SK-N-SH (cell line): Measurements from ENCODE around the gene ALDH1L1. TPM values are rescaled to one million over a fixed set of nuclear protein-coding genes. Genes with fewer than 3 reads are reported as not detected.

Experiments used
- CTCF ChIA-PET: fragments of 300-600, 350-600 bp; formaldehyde crosslinking; extraction: SDS; loops from one replicate; lab custom pipeline; 2021; lab: Yijun Ruan, JAX
- POLR2A ChIA-PET: fragments of 350-600 bp; sonication (Branson Sonifier 250); formaldehyde crosslinking; extraction: SDS; loops from one replicate; lab custom pipeline; 2020; ENCODE audit warnings: antibody characterized with exemption, inconsistent platforms; lab: Yijun Ruan, JAX
- DNase-seq: peaks from one replicate; pipeline ENCODE4 v3.0.0; 2012
- H2AFZ ChIP-seq: fragments of 200-600 bp; sonication (generic); 2 replicates; pipeline ENCODE4 v1.8.1; 2016; ENCODE audit warnings: antibody characterized with exemption, mild to moderate bottlenecking, low read depth
- H3F3A ChIP-seq: fragments of 200-600 bp; sonication (generic); replicated peaks from 2 replicates; pipeline ENCODE3; 2016; ENCODE audit warnings: antibody characterized with exemption, mild to moderate bottlenecking; ENCODE audit not compliant: insufficient read depth
- H3K27ac ChIP-seq, 2 experiments: fragments of 200-500 bp in 1 of 2; fragments of 200-600 bp in 1 of 2; sonication (Bioruptor generic) in 1 of 2; sonication (generic), shearing (Covaris generic) in 1 of 2; 2 replicates each; pipeline versions ENCODE4 v1.5.1 to v1.6.1; 2014 to 2016; ENCODE audit warnings: low read depth in 2 of 2, inconsistent platforms in 1 of 2, low read length in 1 of 2, mild to moderate bottlenecking in 1 of 2, mixed read lengths in 1 of 2
- H3K27me3 ChIP-seq: fragments of 200-600 bp; sonication (generic), shearing (Covaris generic); 2 replicates; pipeline ENCODE4 v1.6.1; 2016; ENCODE audit warnings: mixed run types; ENCODE audit not compliant: insufficient read depth
- H3K36me3 ChIP-seq, 2 experiments: fragments of 200-500 bp in 1 of 2; fragments of 200-600 bp in 1 of 2; sonication (Bioruptor generic) in 1 of 2; sonication (generic) in 1 of 2; replicated peaks in 1 of 2; 2 replicates each; pipeline versions ENCODE3 to v1.5.1; 2014 to 2016; ENCODE audit warnings: low read length in 1 of 2, mild to moderate bottlenecking in 1 of 2; ENCODE audit not compliant: insufficient read depth in 2 of 2, control insufficient read depth in 1 of 2
- H3K4me1 ChIP-seq, 2 experiments: fragments of 200-500 bp in 1 of 2; fragments of 200-600 bp in 1 of 2; sonication (Bioruptor generic) in 1 of 2; sonication (generic), shearing (Covaris generic) in 1 of 2; 2 replicates each; pipeline versions ENCODE4 v1.5.1 to v1.6.1; 2014 to 2016; ENCODE audit warnings: low read depth in 1 of 2, low read length in 1 of 2, mixed run types in 1 of 2; ENCODE audit not compliant: insufficient read depth in 2 of 2, control insufficient read depth in 1 of 2
- H3K4me2 ChIP-seq: fragments of 200-600 bp; sonication (generic), shearing (Covaris generic); 2 replicates; pipeline ENCODE4 v1.6.1; 2017; ENCODE audit warnings: mixed run types
- H3K4me3 ChIP-seq, 2 experiments: fragments of 200-500 bp in 1 of 2; fragments of 200-600 bp in 1 of 2; sonication (Bioruptor generic) in 1 of 2; sonication (generic), shearing (Covaris generic) in 1 of 2; 2 replicates each; pipeline versions ENCODE4 v1.5.1 to v1.8.1; 2014 to 2016; ENCODE audit warnings: low read depth in 2 of 2, inconsistent platforms in 1 of 2, low read length in 1 of 2, mild to moderate bottlenecking in 1 of 2, mixed read lengths in 1 of 2, moderate library complexity in 1 of 2
- H3K79me2 ChIP-seq: fragments of 200-600 bp; sonication (generic); 2 replicates; pipeline ENCODE4 v1.8.1; 2017; ENCODE audit warnings: mild to moderate bottlenecking; ENCODE audit not compliant: insufficient read depth
- H3K9ac ChIP-seq: fragments of 200-600 bp; sonication (generic); 2 replicates; pipeline ENCODE4 v1.6.1; 2017; ENCODE audit warnings: mixed run types
- H3K9me2 ChIP-seq: fragments of 200-600 bp; sonication (generic); 2 replicates; pipeline ENCODE4 v1.6.1; 2017; ENCODE audit warnings: mixed run types
- H3K9me3 ChIP-seq: fragments of 200-600 bp; sonication (generic); 2 replicates; pipeline ENCODE4 v1.6.1; 2017; ENCODE audit warnings: mixed run types, mild to moderate bottlenecking, moderate library complexity
- H4K20me1 ChIP-seq: fragments of 200-600 bp; sonication (generic); 2 replicates; pipeline ENCODE4 v1.6.1; 2017; ENCODE audit warnings: mild to moderate bottlenecking, mixed run types; ENCODE audit not compliant: insufficient read depth
- FOSL2 ChIP-seq: IDR thresholded peaks from 2 replicates; pipeline ENCODE4 v1.4.0; 2012; ENCODE audit warnings: low read depth, mild to moderate bottlenecking, moderate library complexity, borderline replicate concordance
- JUND ChIP-seq: IDR thresholded peaks from 2 replicates; pipeline ENCODE4 v1.4.0; 2012
- MEF2A ChIP-seq: IDR thresholded peaks from 2 replicates; pipeline ENCODE4 v1.4.0; 2012; ENCODE audit warnings: low read depth, borderline replicate concordance
- NRF1 ChIP-seq: IDR thresholded peaks from 2 replicates; pipeline ENCODE4 v1.6.1; 2012; ENCODE audit warnings: low read depth, mild to moderate bottlenecking, low read length
- RAD21 ChIP-seq: IDR thresholded peaks from 2 replicates; pipeline ENCODE4 v1.6.1; 2012; ENCODE audit warnings: mild to moderate bottlenecking, low read length
- SIN3A ChIP-seq: IDR thresholded peaks from 2 replicates; pipeline ENCODE4 v1.6.1; 2012; ENCODE audit warnings: low read depth, mild to moderate bottlenecking, low read length, moderate library complexity, borderline replicate concordance
- TAF1 ChIP-seq: IDR thresholded peaks from 2 replicates; pipeline ENCODE4 v1.6.1; 2012; ENCODE audit warnings: low read depth, mild to moderate bottlenecking, low read length, moderate library complexity, borderline replicate concordance
- TEAD4 ChIP-seq: IDR thresholded peaks from 2 replicates; pipeline ENCODE4 v1.4.0; 2012; ENCODE audit warnings: mild to moderate bottlenecking, borderline replicate concordance; ENCODE audit not compliant: insufficient read depth
- WGBS: methylation state at CpG from one replicate; pipeline ENCODE4 v1.1.6; 2017; ENCODE audit warnings: low lambda C conversion rate; 5-methylcytosine and 5-hydroxymethylcytosine counted together
- polyA plus RNA-seq, 3 experiments: library from polyadenylated mRNA; depleted of rRNA; stranded (reverse); fragments of >200 nt; gene quantifications; 2 replicates each; pipeline ENCODE4 v1.2.3, GENCODE V29; 2012
- TF ChIP-seq, protein P1 (sequence below): fragments of 150-350 bp; IDR thresholded peaks from 2 replicates; pipeline ENCODE4 v1.6.1; 2016; ENCODE audit warnings: mild to moderate bottlenecking, low read depth, low read length
- TF ChIP-seq, protein P2 (sequence below): IDR thresholded peaks from 2 replicates; pipeline ENCODE4; 2012
- TF ChIP-seq, protein P3 (sequence below): fragments of 200-600 bp; sonication (generic); IDR thresholded peaks from 2 replicates; pipeline ENCODE4 v1.6.1; 2017; ENCODE audit warnings: antibody characterized with exemption, mild to moderate bottlenecking, moderate library complexity

Gene ALDH1L1
- polyA plus RNA-seq, 1 of the 3 experiments (the other 2 are of a cell fraction): not detected

DNA sequence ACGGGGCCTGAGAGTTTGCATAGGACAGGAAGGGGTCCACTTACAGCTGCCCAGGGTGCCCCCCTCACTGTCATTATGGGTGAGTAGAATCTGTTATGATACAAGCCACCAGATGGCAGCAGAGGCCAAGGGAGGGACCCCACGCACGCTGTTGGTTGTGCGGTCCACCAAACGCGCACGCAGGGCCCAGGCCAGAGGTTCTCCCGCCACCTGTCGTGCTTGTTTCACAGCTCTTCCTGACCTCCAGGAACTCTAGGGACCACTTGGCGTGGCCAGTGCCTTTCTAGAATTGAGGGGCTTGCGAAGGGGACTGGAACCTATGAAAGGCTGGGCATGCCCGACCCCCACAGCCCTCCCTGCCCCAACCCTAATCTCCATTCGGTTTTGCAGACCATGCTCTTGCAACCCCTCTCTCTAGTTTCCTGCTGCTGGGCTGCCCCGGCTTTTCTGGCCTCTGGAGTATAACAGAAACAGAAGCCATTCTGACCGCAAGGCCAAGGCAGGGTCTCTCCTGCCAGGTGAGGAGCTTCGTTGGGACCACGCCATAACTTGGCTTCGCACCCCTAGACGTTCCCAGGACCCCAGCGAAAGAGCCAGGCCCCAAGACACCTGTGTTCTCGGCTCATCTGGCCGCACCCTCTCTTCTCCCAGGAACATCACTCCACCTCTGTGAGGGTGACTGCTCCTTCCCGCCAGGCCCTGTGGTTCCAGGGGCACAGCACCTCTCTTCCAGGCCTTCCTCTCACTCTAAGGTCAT, 46.0 kb downstream of the ALDH1L1 start (continued):
- TF ChIP-seq, protein P1, sequence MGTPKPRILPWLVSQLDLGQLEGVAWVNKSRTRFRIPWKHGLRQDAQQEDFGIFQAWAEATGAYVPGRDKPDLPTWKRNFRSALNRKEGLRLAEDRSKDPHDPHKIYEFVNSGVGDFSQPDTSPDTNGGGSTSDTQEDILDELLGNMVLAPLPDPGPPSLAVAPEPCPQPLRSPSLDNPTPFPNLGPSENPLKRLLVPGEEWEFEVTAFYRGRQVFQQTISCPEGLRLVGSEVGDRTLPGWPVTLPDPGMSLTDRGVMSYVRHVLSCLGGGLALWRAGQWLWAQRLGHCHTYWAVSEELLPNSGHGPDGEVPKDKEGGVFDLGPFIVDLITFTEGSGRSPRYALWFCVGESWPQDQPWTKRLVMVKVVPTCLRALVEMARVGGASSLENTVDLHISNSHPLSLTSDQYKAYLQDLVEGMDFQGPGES: no peak
- TF ChIP-seq SIN3A: no peak
- TF ChIP-seq FOSL2: no peak
- TF ChIP-seq, protein P2, sequence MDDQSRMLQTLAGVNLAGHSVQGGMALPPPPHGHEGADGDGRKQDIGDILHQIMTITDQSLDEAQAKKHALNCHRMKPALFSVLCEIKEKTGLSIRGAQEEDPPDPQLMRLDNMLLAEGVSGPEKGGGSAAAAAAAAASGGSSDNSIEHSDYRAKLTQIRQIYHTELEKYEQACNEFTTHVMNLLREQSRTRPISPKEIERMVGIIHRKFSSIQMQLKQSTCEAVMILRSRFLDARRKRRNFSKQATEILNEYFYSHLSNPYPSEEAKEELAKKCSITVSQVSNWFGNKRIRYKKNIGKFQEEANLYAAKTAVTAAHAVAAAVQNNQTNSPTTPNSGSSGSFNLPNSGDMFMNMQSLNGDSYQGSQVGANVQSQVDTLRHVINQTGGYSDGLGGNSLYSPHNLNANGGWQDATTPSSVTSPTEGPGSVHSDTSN: no peak
- TF ChIP-seq RAD21: peak; percentile 92
- no peak for TF ChIP-seq TAF1
- no peak for TF ChIP-seq TEAD4
- TF ChIP-seq JUND: no peak

DNA sequence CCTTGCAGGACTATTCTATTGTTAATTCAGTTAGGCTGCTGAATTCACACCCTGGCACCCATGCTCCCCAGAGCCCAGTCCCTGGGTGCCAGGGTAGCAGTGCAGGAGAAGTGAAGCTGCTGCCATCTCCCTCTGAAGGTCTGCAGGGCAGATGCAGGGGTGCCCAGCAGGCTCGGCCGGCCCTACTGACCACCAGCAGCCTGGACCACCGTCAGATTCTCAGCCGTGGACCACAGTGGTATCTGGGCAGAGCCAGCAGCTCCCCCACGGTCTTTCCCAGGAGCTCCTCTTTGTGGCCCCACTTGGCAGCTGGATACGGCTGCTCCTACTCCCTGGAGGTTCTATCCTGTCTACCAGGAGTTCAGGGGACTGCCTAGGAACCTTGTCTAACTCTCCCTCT, 46.8 kb downstream of the ALDH1L1 start:
- Histone ChIP-seq H2AFZ (no peak overlapping the region), H3K9me2 (no peaks in the 10 kb centered on the region), H3K4me2 (no peak overlapping the region), H3F3A (no peaks in the 10 kb centered on the region), H3K4me1 (peaks cover 0 to 10% of the 10 kb centered on the region in 2 experiments; a peak in 1 of 4 replicates), H3K27ac (no peak overlapping the region), H3K9me3 (no peaks in the 10 kb centered on the region), H3K27me3 (no peaks in the 10 kb centered on the region), H3K4me3 (no peak overlapping the region; a peak in 1 of 4 replicates), H4K20me1 (no peaks in the 10 kb centered on the region), H3K79me2 (no peaks in the 10 kb centered on the region), H3K36me3 (no peaks in the 10 kb centered on the region), H3K9ac (no peak overlapping the region)
- ChIA-PET POLR2A (no interaction called here), CTCF (interaction anchor here (0.7 to 6.3 kb wide), 63 partner anchors 9 to 1441 kb away, joined by 3 to 122 read pairs (median 5); partner anchors contain the start of genes ALDH1L1 and ZXDC)
- TF ChIP-seq MEF2A (no peak), NRF1 (no peak)
- DNase-seq: no peak
- 11% methylated on average over 3 of the region's 6 CpGs for WGBS

DNA sequence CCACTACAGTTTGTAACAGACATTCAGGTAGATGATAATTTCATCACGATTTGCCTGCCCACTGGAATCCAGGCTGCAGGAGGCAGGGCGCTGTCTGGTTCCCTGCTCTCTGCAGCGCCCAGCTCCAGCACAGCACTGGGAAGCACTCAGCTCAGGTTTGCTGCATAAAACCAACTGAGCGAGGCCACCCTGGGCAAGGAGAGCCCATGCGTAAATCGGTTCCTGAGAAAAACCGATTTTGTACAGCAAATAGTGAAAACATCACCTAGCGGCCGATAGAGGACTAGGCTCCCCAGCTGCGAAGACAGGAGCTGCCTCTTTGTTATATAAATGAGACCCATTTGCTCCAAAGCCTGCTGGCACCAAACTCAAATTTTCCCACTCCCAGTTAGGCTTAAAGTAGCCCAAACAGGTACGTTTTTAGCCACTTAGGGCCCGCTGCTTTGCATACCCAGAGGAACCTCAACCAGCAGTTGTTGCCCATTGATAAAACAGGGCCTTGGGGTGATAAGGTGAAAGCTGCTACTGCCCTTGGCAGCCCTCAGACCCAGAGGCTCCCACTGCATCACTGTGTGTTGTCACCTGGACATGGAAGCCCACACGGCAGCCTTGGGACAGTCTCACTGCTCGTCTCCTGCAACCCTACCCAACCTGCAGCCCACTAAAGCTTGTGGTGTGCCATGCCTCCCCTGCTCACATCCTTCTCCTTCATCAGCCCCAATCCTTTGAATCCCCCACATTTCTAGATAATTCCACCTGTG, 47.5 kb downstream of the ALDH1L1 start:
- POLR2A ChIA-PET: no interaction called here
- Histone ChIP-seq H3K4me2 (no peak overlapping the region), H3K4me1 (peaks cover 0 to 10% of the 10 kb centered on the region in 2 experiments; a peak in 1 of 4 replicates), H3F3A (no peaks in the 10 kb centered on the region), H3K9me3 (no peaks in the 10 kb centered on the region), H3K27me3 (no peaks in the 10 kb centered on the region), H4K20me1 (no peaks in the 10 kb centered on the region), H3K9ac (no peak overlapping the region), H3K9me2 (no peaks in the 10 kb centered on the region), H3K79me2 (no peaks in the 10 kb centered on the region), H3K36me3 (no peaks in the 10 kb centered on the region), H3K27ac (no peak overlapping the region), H2AFZ (no peak overlapping the region), H3K4me3 (no peak overlapping the region; a peak in 1 of 4 replicates)
- TF ChIP-seq, protein P2: no peak
- TF ChIP-seq, protein P3, sequence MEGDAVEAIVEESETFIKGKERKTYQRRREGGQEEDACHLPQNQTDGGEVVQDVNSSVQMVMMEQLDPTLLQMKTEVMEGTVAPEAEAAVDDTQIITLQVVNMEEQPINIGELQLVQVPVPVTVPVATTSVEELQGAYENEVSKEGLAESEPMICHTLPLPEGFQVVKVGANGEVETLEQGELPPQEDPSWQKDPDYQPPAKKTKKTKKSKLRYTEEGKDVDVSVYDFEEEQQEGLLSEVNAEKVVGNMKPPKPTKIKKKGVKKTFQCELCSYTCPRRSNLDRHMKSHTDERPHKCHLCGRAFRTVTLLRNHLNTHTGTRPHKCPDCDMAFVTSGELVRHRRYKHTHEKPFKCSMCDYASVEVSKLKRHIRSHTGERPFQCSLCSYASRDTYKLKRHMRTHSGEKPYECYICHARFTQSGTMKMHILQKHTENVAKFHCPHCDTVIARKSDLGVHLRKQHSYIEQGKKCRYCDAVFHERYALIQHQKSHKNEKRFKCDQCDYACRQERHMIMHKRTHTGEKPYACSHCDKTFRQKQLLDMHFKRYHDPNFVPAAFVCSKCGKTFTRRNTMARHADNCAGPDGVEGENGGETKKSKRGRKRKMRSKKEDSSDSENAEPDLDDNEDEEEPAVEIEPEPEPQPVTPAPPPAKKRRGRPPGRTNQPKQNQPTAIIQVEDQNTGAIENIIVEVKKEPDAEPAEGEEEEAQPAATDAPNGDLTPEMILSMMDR: peak; percentile 38
- 46% methylated on average over 11 of the region's 14 CpGs for WGBS
- peak; percentile 16 for DNase-seq
- CTCF ChIA-PET: interaction anchor here (0.8 to 6.3 kb wide), 29 partner anchors 8 to 366 kb away, joined by 3 to 122 read pairs (median 7); partner anchors contain the start of gene ZXDC
